ENCODE results near the gene MEG3.

Gene MEG3

DNA sequence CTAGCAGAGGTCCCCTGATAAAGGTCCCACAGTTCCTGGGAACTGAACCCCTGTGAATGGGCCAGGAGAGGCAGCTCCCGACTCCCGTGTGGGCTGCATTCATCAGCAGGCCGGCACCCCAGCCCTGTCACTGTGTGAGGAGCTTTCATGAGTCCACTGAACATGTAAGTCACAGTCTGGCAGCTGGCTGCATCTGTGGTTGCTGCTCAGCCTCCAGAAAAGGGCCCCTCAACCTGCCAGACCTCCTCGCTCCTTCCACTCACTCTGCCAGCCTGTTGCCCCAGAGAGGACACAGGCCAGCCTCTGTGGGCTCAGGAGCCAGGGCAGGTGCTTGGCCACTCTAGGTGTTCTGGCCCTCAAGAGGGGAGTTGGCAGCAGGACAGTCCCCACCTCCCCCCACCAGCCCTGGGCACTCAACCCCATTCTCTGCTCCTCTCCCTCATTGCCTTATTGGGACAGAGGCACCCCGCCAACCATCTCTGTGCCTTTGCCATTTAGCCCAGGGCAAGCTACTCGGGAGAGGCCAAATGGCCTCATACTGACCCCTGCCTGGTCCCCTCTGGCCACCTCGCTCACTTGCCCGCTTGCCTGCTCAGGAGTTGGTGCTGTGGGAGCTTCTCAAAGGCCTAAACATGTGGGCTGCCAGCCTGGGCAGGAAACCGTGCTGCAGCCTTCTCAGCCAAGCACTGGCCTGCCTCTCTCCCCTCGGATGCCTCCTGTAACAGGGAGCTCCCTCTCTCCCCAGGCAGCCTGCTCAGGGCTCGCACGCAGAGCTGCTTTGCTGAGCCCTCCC, 75.7 kb downstream of the MEG3 start:
- no peak for DNase-seq

DNA sequence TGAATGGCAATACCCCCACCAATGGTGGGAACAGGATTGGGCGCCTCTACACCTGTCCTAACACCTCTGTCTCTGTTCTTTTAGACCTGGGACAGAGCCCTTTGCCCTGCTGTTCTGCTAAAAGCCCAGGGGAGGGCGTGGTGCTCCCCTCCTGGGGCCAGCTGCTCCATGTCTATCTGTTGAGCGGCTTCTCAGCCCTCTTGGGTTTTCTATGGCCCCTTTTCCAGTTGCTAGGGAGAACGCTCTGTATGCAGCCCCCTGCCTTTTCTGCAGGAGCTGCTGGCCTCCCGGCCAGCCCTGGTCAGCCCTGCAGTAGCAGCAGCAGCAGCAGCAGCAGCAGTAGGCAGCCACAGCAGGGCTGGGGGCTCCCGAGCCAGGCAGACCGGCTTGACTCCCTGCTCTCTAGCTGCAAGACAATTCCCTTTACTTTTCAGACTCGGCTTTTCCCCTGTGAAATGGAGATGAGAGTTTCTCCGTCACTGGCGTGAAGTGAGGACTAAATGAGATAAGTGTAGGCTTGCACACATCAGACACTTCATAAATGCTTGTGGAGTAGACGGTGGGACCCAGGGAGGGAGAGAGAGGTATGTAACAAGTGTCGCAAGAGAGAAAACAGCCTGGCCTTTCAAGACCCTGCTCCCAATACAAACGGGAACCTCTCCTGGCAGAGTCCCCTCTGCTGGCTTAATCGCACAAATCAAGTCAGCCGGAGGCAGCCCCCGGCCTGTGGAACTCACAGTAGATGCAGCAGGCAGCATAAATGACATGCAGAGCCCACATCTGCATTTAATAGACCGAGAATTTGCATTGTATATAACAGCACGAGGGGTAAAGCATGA, 76.6 kb downstream of the MEG3 start:
- peak; percentile 65 for DNase-seq

DNA sequence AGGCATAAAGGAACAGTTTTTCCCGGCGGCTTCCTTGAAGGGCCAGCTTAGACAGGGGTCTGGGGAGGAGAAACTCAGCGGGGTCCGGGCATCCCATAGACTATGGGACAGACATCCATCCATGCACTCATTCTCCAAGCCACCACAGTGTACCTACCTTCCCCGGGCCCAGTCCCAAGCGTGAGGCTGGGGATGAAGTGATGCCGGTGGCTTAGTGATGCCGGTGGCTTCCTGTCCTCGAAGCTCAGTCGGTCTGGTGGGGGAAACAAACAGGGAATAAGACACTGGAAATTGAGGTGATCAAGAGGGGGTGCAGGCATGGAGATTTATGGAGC, 77.2 kb downstream of the MEG3 start:
- DNase-seq: no peak

DNA sequence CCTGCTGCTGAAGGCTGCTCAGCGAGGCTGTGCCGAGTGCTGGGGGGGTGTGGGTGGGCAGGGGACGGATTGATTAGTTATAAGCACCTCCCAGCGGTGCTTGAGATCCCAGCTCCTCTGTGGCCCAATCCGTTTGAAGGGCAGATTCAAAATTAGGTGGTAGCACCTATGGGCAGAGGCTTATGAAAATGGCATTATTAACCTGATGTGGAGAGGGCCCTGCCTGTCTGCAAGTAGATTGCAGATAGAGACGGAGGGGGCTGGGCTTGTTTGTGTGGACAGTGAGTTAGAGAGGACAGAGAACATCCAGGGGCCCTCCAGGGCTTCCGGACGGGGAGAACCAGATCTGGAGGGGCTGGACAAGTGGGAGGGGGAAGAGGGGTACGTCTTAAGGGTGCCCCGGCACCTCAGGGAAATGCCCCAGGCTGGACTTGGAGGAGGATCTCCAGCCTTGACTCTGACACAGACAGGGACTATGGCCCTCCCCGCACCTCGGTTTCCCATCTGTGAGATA, 77.8 kb downstream of the MEG3 start, which contains the start of gene RTL1:
Gene RTL1 (minus strand): TSS at position 51 of the 514 bp plus-strand sequence. CDS start 18,934 bp downstream, outside the sequence.
- DNase-seq: no peak

DNA sequence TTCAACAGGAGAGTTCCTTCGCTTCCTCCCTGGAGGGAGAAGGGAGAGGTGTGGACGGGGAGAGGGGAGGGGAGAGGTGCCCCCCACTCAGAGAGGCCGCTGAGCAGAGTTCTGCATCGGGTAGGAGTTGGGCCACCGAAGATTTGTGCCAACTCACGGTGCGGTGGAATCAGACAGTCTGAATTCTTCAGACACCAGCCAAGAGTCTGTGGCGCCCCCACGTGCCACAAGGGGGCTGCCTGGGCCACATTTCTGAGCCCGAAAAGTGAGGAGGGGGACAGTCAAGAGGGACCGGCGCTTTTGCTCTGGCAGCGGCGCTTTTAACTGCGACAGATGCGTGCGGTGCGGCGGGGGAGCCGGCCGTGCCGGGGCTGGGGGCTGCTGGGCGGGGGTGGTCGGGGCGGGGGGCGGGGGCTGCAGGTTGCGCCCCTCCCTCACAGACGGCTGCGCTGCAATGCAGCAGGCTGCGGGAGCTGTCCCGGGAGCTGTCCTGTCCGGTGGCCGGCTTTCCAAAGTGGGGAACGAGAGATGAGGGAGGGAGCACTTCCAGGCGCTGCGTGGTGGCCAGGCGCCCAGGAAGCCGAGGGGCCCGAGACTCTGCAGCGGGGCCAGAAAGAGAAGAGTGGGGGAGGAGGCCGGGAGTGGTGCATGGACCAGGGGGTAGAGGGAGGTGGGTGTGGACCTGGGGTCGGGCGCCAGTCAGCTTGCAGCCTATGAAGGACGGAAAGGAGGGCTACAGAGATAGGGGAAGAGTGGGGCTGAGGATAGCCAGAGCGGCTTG, 78.6 kb downstream of the MEG3 start:
- DNase-seq: no peak

GRCh38 chr14:100905166-100905565, 79.2 kb downstream of the MEG3 start:
- no peak for DNase-seq

GRCh38 chr14:100906420-100906819, 80.5 kb downstream of the MEG3 start:
- no peak for DNase-seq

DNA sequence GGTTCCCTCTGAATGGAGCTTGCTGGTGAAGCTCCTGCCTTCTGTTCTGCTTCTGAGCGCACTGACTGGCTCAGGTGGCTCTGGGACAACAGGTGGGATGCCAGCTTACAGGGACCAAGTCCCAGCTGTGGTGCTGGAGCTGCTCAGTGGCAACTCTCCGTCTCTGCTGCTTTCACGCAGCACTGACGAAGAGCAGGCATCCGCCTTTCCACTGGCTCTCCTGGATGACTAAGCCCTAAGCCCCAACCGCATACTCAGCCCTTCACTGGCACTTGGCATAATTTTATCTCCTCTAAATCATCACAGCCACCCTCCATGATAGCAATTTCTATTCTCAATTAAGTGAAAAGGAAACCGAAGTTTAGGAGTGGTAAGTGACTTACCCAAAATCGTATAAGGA, 81.3 kb downstream of the MEG3 start:
- no peak for DNase-seq

- DNase-seq: no peak
These were observed 83.5 kb downstream of the MEG3 start for GRCh38 chr14:100909439-100909838.

Data from SHP77 treated with DMSO at 0.1 percent for 48 hours (cell line).